Stimulated activated naive B cell treated with anti-CD40 and anti-IgM and Interleukin-4, amounts not matched to agents 10 μg/mL and 1 μg/mL and 100 μg/mL, for 72 hours (primary cell): ENCODE results near the gene TM4SF18.

ENCODE experiments used
- ATAC-seq, 2 donors: fragments of 150-1000 bp; cut with Tn5 transposase; replicated peaks; 2 replicates each; pipeline ENCODE4 v1.10.0; 2021; ENCODE audit warnings: moderate library complexity in 1 of 2
- DNase-seq: peaks from one replicate; pipeline ENCODE4 v3.0.0; 2021
- H3K27ac Mint-ChIP-seq: one replicate; pipeline ENCODE4 v1.8.0; 2022; ENCODE audit warnings: mild to moderate bottlenecking, mixed read lengths
- H3K27me3 Mint-ChIP-seq, 2 donors: one replicate each; pipeline ENCODE4 v1.8.0; 2022; ENCODE audit warnings: mixed read lengths in 2 of 2
- H3K36me3 Mint-ChIP-seq, 2 donors: one replicate each; pipeline ENCODE4 v1.8.0; 2022; ENCODE audit warnings: mixed read lengths in 2 of 2, mild to moderate bottlenecking in 1 of 2
- H3K4me1 Mint-ChIP-seq, 2 donors: one replicate each; pipeline ENCODE4 v1.8.0; 2022; ENCODE audit warnings: mixed read lengths in 2 of 2, mild to moderate bottlenecking in 1 of 2
- H3K4me3 Mint-ChIP-seq, 2 donors: one replicate each; pipeline ENCODE4 v1.8.0; 2022; ENCODE audit warnings: mild to moderate bottlenecking in 2 of 2, mixed read lengths in 2 of 2, moderate library complexity in 1 of 2
- H3K9me3 Mint-ChIP-seq, 2 donors: one replicate each; pipeline ENCODE4 v1.8.0; 2022; ENCODE audit warnings: mixed read lengths in 2 of 2, mild to moderate bottlenecking in 1 of 2

The TM4SF18 gene

GRCh38 chr3:149325581-149325980, 7.9 kb downstream of the TM4SF18 start:
- Mint-ChIP-seq H3K36me3 (no peaks in the 10 kb centered on the region), H3K4me1 (no peaks in the 10 kb centered on the region), H3K9me3 (no peaks in the 10 kb centered on the region), H3K27me3 (peaks cover 0 to 9% of the 10 kb centered on the region in 2 donors), H3K27ac (no peak overlapping the region), H3K4me3 (no peak overlapping the region)
- no peak for DNase-seq
- ATAC-seq = no peak

- H3K9me3 Mint-ChIP-seq = no peaks in the 10 kb centered on the region
- no peak for ATAC-seq
- no peak overlapping the region for H3K27ac Mint-ChIP-seq
- H3K4me1 Mint-ChIP-seq = no peaks in the 10 kb centered on the region
- peaks cover 0 to 9% of the 10 kb centered on the region in 2 donors for H3K27me3 Mint-ChIP-seq
- no peak overlapping the region for H3K4me3 Mint-ChIP-seq
- DNase-seq = no peak
- no peaks in the 10 kb centered on the region for H3K36me3 Mint-ChIP-seq
Observed at GRCh38 chr3:149324332-149324731, 9.1 kb downstream of the TM4SF18 start.

- H3K4me1 Mint-ChIP-seq = no peaks in the 10 kb centered on the region
- H3K4me3 Mint-ChIP-seq = no peak overlapping the region
- no peak for ATAC-seq
Observed at GRCh38 chr3:149321640-149322039, 11.8 kb downstream of the TM4SF18 start.

GRCh38 chr3:149321136-149321535, 12.3 kb downstream of the TM4SF18 start:
- no peak for DNase-seq
- Mint-ChIP-seq H3K27ac (no peak overlapping the region), H3K4me3 (no peak overlapping the region), H3K27me3 (peaks cover 0 to 9% of the 10 kb centered on the region in 2 donors), H3K36me3 (no peaks in the 10 kb centered on the region), H3K4me1 (no peaks in the 10 kb centered on the region), H3K9me3 (no peaks in the 10 kb centered on the region)
- no peak for ATAC-seq

More at GRCh38 chr3:149321640-149322039, 11.8 kb downstream of the TM4SF18 start:
- DNase-seq = no peak
- Mint-ChIP-seq H3K9me3 (no peaks in the 10 kb centered on the region), H3K36me3 (no peaks in the 10 kb centered on the region), H3K27me3 (peaks cover 0 to 9% of the 10 kb centered on the region in 2 donors), H3K27ac (no peak overlapping the region)

GRCh38 chr3:149319750-149320149, 13.7 kb downstream of the TM4SF18 start:
- H3K27ac Mint-ChIP-seq = no peak overlapping the region
- no peak for ATAC-seq
- H3K36me3 Mint-ChIP-seq = no peaks in the 10 kb centered on the region
- H3K27me3 Mint-ChIP-seq = peaks cover 0 to 8% of the 10 kb centered on the region in 2 donors
- no peak for DNase-seq
- no peaks in the 10 kb centered on the region for H3K9me3 Mint-ChIP-seq
- H3K4me3 Mint-ChIP-seq = no peak overlapping the region
- no peaks in the 10 kb centered on the region for H3K4me1 Mint-ChIP-seq

GRCh38 chr3:149317072-149317471, 16.4 kb downstream of the TM4SF18 start:
- H3K27me3 Mint-ChIP-seq = peaks cover 10 to 12% of the 10 kb centered on the region in 2 donors
- no peak overlapping the region for H3K4me3 Mint-ChIP-seq
- ATAC-seq (no peak), DNase-seq (no peak)
- H3K36me3 Mint-ChIP-seq = no peaks in the 10 kb centered on the region
- peaks cover 0 to 1% of the 10 kb centered on the region in 2 donors for H3K9me3 Mint-ChIP-seq
- H3K27ac Mint-ChIP-seq = no peak overlapping the region
- no peaks in the 10 kb centered on the region for H3K4me1 Mint-ChIP-seq

- Mint-ChIP-seq H3K27ac (no peak overlapping the region), H3K4me1 (no peaks in the 10 kb centered on the region), H3K4me3 (no peak overlapping the region), H3K36me3 (no peaks in the 10 kb centered on the region), H3K27me3 (peaks cover 11 to 14% of the 10 kb centered on the region in 2 donors), H3K9me3 (peaks cover 0 to 2% of the 10 kb centered on the region in 2 donors)
- DNase-seq (no peak), ATAC-seq (no peak)
Observed at GRCh38 chr3:149316437-149316836, 17.0 kb downstream of the TM4SF18 start.

- Mint-ChIP-seq H3K36me3 (no peaks in the 10 kb centered on the region), H3K27me3 (peaks cover 11 to 14% of the 10 kb centered on the region in 2 donors), H3K9me3 (peaks cover 0 to 2% of the 10 kb centered on the region in 2 donors), H3K4me3 (no peak overlapping the region), H3K4me1 (no peaks in the 10 kb centered on the region), H3K27ac (no peak overlapping the region)
- no peak for DNase-seq
- no peak for ATAC-seq
Observed at GRCh38 chr3:149315694-149316093, 17.7 kb downstream of the TM4SF18 start.

- DNase-seq = no peak
- Mint-ChIP-seq H3K4me3 (no peak overlapping the region), H3K36me3 (no peaks in the 10 kb centered on the region), H3K9me3 (peaks cover 0 to 2% of the 10 kb centered on the region in 2 donors), H3K4me1 (no peaks in the 10 kb centered on the region), H3K27me3 (peaks cover 11 to 14% of the 10 kb centered on the region in 2 donors), H3K27ac (no peak overlapping the region)
- no peak for ATAC-seq
Observed at GRCh38 chr3:149314807-149315578, 18.4 kb downstream of the TM4SF18 start.

- DNase-seq (no peak), ATAC-seq (no peak)
- Mint-ChIP-seq H3K4me1 (no peaks in the 10 kb centered on the region), H3K36me3 (no peaks in the 10 kb centered on the region), H3K27me3 (peaks cover 11 to 14% of the 10 kb centered on the region in 2 donors), H3K27ac (no peak overlapping the region), H3K9me3 (peaks cover 0 to 2% of the 10 kb centered on the region in 2 donors), H3K4me3 (no peak overlapping the region)
Observed at GRCh38 chr3:149313542-149313941, 19.9 kb downstream of the TM4SF18 start.

- ATAC-seq (no peak), DNase-seq (no peak)
- Mint-ChIP-seq H3K27ac (no peak overlapping the region), H3K36me3 (no peaks in the 10 kb centered on the region), H3K27me3 (peaks cover 11 to 14% of the 10 kb centered on the region in 2 donors), H3K4me3 (no peak overlapping the region), H3K9me3 (peaks cover 0 to 2% of the 10 kb centered on the region in 2 donors), H3K4me1 (peaks cover 6 to 10% of the 10 kb centered on the region in 2 donors)
Observed at GRCh38 chr3:149310796-149311534, 22.5 kb downstream of the TM4SF18 start.

GRCh38 chr3:149307435-149307783, 26.0 kb downstream of the TM4SF18 start:
- Mint-ChIP-seq H3K9me3 (peaks cover 0 to 2% of the 10 kb centered on the region in 2 donors), H3K4me1 (peaks cover 6 to 10% of the 10 kb centered on the region in 2 donors), H3K27me3 (peaks cover 12 to 16% of the 10 kb centered on the region in 2 donors), H3K27ac (no peak overlapping the region), H3K36me3 (no peaks in the 10 kb centered on the region), H3K4me3 (no peak overlapping the region)
- DNase-seq (no peak), ATAC-seq (peak; percentile 27 to 59)

- Mint-ChIP-seq H3K27me3 (peaks cover 8 to 11% of the 10 kb centered on the region in 2 donors), H3K9me3 (no peaks in the 10 kb centered on the region), H3K36me3 (no peaks in the 10 kb centered on the region), H3K4me1 (peaks cover 6 to 10% of the 10 kb centered on the region in 2 donors), H3K4me3 (no peak overlapping the region), H3K27ac (no peak overlapping the region)
- ATAC-seq = peak; percentile 16
- DNase-seq = no peak
Observed at GRCh38 chr3:149306751-149307434, 26.5 kb downstream of the TM4SF18 start.

- DNase-seq (no peak), ATAC-seq (no peak)
- Mint-ChIP-seq H3K4me1 (peaks cover 6 to 13% of the 10 kb centered on the region in 2 donors), H3K9me3 (no peaks in the 10 kb centered on the region), H3K27ac (no peak overlapping the region), H3K36me3 (no peaks in the 10 kb centered on the region), H3K4me3 (no peak overlapping the region), H3K27me3 (peaks cover 8 to 11% of the 10 kb centered on the region in 2 donors)
Observed at GRCh38 chr3:149305376-149305775, 28.1 kb downstream of the TM4SF18 start.
